ENCODE measurements around the gene ABLIM2. TPM values are rescaled to one million over a fixed set of nuclear protein-coding genes. Genes with fewer than 3 reads are reported as not detected.

Gene ABLIM2
- total and polyA plus RNA-seq, 10 of the 15 experiments (the other 5 are each of a cell fraction or from before 2014, with no cell fraction given), result 0.03 to 0.15 (median 0.05) TPM; not detected in 7

- Histone ChIP-seq H3K4me2 (ENCODE audit: control insufficient read depth, insufficient read depth) (no peak overlapping the region), H3K9ac (ENCODE audit: control insufficient read depth, insufficient read depth, low read length) (no peak overlapping the region), H3K36me3 (ENCODE audit: control insufficient read depth in 2 of 2, insufficient read depth in 2 of 2, low read length in 1 of 2) (no peaks in the 10 kb centered on the region), H2AFZ (ENCODE audit: control insufficient read depth, low read depth, low read length) (no peak overlapping the region), H3K79me2 (ENCODE audit: control insufficient read depth, insufficient read depth, low read length) (no peaks in the 10 kb centered on the region; the same call in 1 of the 2 replicates), H3K27me3 (replicated peaks in 1 of 2; ENCODE audit: control insufficient read depth in 2 of 2, insufficient read depth in 2 of 2, low read length in 1 of 2) (no peaks in the 10 kb centered on the region), H3K9me3 (replicated peaks; ENCODE audit: control insufficient read depth, insufficient read depth, low read length) (peaks cover 8% of the 10 kb centered on the region; the same call in 2 of the 3 replicates), H3K4me1 (ENCODE audit: control insufficient read depth, insufficient read depth, low read length) (peaks cover 5% of the 10 kb centered on the region), H3K27ac (ENCODE audit: control insufficient read depth, insufficient read depth) (no peak overlapping the region), H4K20me1 (ENCODE audit: control insufficient read depth, insufficient read depth) (no peaks in the 10 kb centered on the region), H3K4me3 (no peak overlapping the region)
- no TSS peak for BruUV-seq (replicated peaks)
- no peak for ATAC-seq
- ChIA-PET POLR2A (no interaction called here), SMC1A (ENCODE audit: uncharacterized antibody, unreplicated experiment) (no interaction called here), RAD21 (ENCODE audit: unreplicated experiment) (no interaction called here), CTCF (no interaction called here)
- in situ Hi-C loops (cut with MboI), result no loop called here
- intact Hi-C loops (cut with micrococcal nuclease; ENCODE audit: unreplicated experiment), result no loop called here
- no peak for DNase-seq (ENCODE audit: low read depth, low spot score)
- no peak for TF ChIP-seq BCL11A (IDR thresholded peaks at IDR 0.05; ENCODE audit: low read depth, low read length)
- TF ChIP-seq MEF2B (IDR thresholded peaks at IDR 0.05; ENCODE audit: partially characterized antibody, poor library complexity, severe bottlenecking), result no peak
- no peak for TF ChIP-seq NRF1 (conservative IDR thresholded peaks at IDR 0.05; ENCODE audit: low read depth, low read length)
- no peak for TF ChIP-seq ATF2 (IDR thresholded peaks at IDR 0.05; ENCODE audit: low read length)
- no peak for TF ChIP-seq YY1 (IDR thresholded peaks at IDR 0.05; ENCODE audit: low read depth, low read length)
- no peak for TF ChIP-seq MLLT1 (IDR thresholded peaks at IDR 0.05)
- no peak for TF ChIP-seq RBBP5 (conservative IDR thresholded peaks at IDR 0.05)
- TF ChIP-seq TCF3 (IDR thresholded peaks at IDR 0.05; ENCODE audit: borderline replicate concordance, insufficient read depth, low read depth, low read length), result no peak
- TF ChIP-seq CBX3 (IDR thresholded peaks at IDR 0.05; ENCODE audit: borderline replicate concordance, low read depth), result no peak
- TF ChIP-seq ETV6 (conservative IDR thresholded peaks at IDR 0.05 in 1 of 2, IDR thresholded peaks at IDR 0.05 in 1 of 2; ENCODE audit: borderline replicate concordance in 1 of 2, low read depth in 1 of 2), result no peak
- no peak for TF ChIP-seq NBN (IDR thresholded peaks at IDR 0.05)
- no peak for TF ChIP-seq STAT1 (conservative IDR thresholded peaks at IDR 0.05)
- no peak for TF ChIP-seq NR2C2 (IDR thresholded peaks at IDR 0.05; ENCODE audit: borderline replicate concordance, control insufficient read depth, insufficient read length, low read depth)
- no peak for TF ChIP-seq ESRRA (IDR thresholded peaks at IDR 0.05; ENCODE audit: low read length)
- no peak for TF ChIP-seq ZBED1 (IDR thresholded peaks at IDR 0.05; ENCODE audit: borderline replicate concordance)
- TF ChIP-seq STAT3 (IDR thresholded peaks at IDR 0.05; ENCODE audit: low read depth, low read length), result no peak
- TF ChIP-seq NFYB (IDR thresholded peaks at IDR 0.05; ENCODE audit: insufficient read depth, low read depth, low read length), result no peak
- TF ChIP-seq REST (IDR thresholded peaks at IDR 0.05; ENCODE audit: low read depth, low read length), result no peak
- TF ChIP-seq SUPT20H (IDR thresholded peaks at IDR 0.05; ENCODE audit: borderline replicate concordance, control insufficient read depth, low read depth, low read length), result no peak
- WGBS (ENCODE audit: insufficient coverage, insufficient replicate concordance, low lambda C conversion rate, missing lambda C conversion rate), result 34% methylated on average over 9 of the region's 9 CpGs
- FAIRE-seq, result no peak
Measured at GRCh38 chr4:8164194-8164565, 5.6 kb upstream of the ABLIM2 start.
